ENCODE results near the gene SIGLEC8. TPM values are rescaled to one million over a fixed set of nuclear protein-coding genes. Genes with fewer than 3 reads are reported as not detected.
"Not testable (repeated sequence)": the region's sequence is repeated elsewhere in the genome, so short reads cannot be mapped to it uniquely, and the experiment has no call there.

The SIGLEC8 gene
- total RNA-seq, 1 donor from 2014 or later: not detected

DNA sequence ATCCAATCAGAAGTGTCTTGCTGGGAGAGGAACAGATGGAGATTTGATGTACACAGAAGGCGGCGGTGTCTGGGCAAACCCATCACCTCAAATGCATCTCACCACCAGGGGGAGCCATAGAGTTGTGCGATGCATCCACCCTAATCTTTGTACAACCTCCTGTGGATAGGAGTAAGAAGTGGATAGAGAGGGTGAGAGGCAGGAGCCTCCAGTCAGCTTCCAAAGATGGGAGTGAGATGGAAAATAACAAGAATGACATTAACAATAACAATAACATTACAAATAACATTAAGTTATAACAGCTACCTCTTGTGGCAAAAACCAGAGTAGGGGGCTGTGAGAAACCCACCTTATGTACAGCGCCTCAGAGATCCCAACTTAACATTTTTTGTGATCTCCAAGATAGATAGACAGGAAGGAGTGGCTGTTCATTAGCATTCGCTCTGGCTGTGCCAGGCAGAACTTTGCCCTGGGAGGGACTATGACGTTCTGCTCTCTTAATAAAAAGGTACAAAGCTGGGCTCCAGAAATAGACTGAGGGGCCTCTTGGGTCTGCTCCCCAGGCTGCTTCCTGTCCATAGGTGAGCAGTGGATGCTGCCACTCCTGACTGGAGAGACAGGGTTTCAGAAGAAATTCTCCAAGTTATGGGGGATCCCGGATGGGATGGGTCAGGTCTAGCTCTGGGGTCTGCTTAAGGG lies 14.9 kb upstream of the SIGLEC8 start:
- peak; percentile 65 to 74 for DNase-seq (ENCODE audit: low read depth in 2 of 2)

DNA sequence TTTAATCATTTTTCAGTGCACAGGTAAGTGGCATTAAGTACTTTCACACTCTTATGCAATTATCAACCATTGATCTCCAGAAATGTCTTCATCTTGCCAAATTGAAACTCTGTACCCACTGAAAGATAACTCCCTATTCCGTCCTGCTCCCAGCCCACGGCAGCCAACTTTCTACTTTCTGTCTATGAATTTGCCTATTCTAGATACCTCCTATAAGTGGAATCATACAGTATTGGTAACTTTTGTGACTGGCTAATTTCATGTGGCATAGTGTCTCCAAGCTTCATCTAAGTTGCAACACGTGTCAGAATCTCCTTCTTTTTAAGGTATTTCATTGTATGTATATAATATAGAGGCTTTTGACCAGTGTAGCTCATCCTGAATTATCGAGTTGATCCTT lies 14.4 kb upstream of the SIGLEC8 start:
- DNase-seq (ENCODE audit: low read depth in 2 of 2): no peak

GRCh38 chr19:51471527-51471926 lies 13.3 kb upstream of the SIGLEC8 start:
- no peak for DNase-seq (ENCODE audit: low read depth in 2 of 2)

DNA sequence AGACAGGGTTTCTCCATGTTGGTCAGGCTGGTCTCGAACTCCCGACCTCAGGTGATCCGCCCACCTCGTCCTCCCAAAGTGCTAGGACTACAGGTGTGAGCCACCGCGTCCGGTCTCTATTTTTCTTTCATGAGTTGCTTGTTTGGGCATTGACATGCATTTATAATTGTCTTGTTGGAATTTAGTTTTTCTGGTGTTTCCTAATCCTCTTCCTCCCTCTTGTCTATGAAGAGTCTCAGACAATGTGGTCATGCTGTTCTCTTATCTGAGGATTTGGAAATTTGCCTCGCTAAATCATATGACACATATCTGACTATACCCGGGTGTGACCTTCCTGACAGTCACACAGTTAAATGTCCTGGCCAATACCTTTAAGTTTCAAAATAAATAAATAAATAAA lies 12.7 kb upstream of the SIGLEC8 start:
- no peak for DNase-seq (ENCODE audit: low read depth in 2 of 2)

DNA sequence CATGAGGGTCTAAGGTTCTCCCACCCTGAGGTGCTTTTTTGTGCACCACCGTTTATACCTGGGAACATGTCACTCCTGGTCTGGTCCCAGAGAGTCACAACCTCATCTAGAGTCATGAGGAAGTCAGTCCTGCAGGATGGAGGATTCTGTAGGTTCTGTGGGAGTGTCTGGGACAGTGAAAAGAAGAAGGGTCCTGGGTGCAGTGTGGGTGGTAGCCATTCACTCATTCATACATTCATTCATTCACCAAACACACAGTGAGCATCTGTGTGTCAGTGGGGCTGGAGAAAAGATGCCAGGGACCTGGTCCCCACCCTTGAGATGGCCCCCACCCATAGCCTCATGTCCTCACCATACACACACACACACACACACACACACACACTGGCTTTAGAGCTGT lies 11.4 kb upstream of the SIGLEC8 start:
- DNase-seq (ENCODE audit: low read depth in 2 of 2): no peak

- no peak for DNase-seq (ENCODE audit: low read depth in 2 of 2)
Observed at GRCh38 chr19:51469162-51469561, 10.9 kb upstream of the SIGLEC8 start.

DNA sequence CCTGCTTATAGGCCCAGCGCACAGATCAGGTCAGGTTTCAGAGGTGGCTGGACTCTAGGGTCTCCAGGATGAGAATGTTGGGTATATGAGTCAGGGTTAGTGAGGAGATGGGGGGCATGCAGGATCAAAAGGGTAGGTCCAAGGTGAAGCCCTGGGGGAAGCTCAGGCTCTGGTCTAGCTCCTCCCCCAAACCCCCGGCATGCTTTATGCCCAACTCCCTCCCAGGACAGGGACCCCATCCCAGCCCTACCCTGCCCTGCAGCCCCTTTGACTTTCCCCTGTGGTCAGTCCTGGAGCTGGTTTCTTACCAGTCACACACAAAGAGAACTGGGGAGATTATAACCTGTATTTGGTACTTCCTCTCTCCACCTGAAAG lies 10.3 kb upstream of the SIGLEC8 start:
- DNase-seq (ENCODE audit: low read depth in 2 of 2): no peak

GRCh38 chr19:51467864-51468544 lies 9.8 kb upstream of the SIGLEC8 start:
- no peak for DNase-seq (ENCODE audit: low read depth in 2 of 2)

DNA sequence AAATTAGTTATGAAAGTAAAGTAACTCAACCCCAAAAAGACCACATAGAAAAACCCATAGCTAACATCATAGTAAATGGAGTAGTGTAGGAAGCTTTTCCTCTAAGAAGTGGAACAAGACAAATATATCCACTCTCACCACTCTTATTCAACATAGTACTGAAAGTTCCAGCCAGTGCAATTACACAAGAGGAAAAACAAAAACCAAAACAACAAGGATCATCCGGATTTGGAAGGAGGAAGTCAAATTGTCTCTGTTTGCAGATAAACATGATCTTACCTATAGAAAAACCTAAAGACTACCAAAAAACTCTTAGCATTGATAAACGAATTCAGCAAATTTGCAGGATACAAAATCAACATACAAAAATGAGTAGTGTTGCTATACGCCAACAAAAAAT lies 8.5 kb upstream of the SIGLEC8 start:
- no peak for DNase-seq (ENCODE audit: low read depth in 2 of 2)

DNA sequence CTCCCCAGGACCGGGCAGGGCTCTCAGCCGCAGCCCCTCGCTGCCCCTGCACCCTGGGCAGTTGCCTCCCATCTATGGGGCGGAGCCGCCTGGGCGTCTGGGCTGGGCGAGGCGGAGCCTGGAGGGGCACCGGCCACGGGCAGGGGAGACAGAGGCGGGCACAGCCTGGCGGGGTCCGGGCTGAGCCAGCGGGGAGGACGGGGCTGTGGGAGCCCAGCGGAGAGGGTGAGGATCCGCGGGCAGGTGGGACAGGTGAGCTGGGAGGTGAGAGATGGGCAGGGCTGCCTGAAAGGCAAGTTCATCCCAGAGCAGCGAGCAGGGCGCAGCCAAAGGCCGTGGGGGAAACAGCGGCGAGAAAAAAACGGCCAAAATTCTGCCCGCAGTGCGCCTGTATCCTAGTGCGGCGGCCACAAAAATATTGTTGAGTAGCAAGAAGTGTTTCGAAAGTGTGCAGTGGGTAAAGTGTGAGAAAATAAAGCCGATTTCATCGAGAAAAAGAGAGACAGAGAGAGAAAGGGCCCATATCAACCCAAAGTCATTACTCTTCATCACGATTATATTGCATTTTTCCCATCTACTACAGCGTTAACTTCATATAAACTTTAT lies 5.8 kb upstream of the SIGLEC8 start:
- DNase-seq (ENCODE audit: low read depth in 2 of 2): not testable (repeated sequence)

- DNase-seq (ENCODE audit: low read depth in 2 of 2): no peak
Observed at GRCh38 chr19:51462681-51463080, 4.4 kb upstream of the SIGLEC8 start.

GRCh38 chr19:51462276-51462675 lies 4.0 kb upstream of the SIGLEC8 start:
- no peak for DNase-seq (ENCODE audit: low read depth in 2 of 2)

DNA sequence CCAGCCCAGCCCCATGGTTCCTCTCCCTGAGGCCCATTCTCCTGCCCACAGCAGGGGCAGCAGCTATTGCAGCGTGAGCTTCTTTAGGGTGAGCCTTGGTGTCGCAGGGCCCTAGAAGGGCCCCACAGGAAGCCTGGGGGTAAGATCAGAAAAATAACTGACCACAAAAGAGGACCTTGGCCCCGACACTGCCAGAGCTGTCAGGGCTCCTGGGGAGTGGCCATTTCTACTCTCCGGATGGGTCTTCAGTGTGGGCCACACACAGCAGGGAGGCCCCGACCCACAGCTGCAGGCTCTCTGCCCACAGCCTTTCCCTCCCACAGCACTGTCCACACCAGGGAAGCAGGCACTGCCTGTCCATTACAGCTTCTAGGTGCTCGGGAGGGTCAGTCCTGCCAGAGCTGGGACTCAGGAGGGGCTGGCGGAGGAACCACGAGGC lies 3.5 kb upstream of the SIGLEC8 start:
- no peak for DNase-seq (ENCODE audit: low read depth in 2 of 2)

- peak; percentile 23 to 38 for DNase-seq (ENCODE audit: low read depth in 2 of 2)
Observed at GRCh38 chr19:51460164-51460992, 2.1 kb upstream of the SIGLEC8 start.

- no peak for DNase-seq (ENCODE audit: low read depth in 2 of 2)
Observed at GRCh38 chr19:51458899-51459505, 748 bp upstream of the SIGLEC8 start.

DNA sequence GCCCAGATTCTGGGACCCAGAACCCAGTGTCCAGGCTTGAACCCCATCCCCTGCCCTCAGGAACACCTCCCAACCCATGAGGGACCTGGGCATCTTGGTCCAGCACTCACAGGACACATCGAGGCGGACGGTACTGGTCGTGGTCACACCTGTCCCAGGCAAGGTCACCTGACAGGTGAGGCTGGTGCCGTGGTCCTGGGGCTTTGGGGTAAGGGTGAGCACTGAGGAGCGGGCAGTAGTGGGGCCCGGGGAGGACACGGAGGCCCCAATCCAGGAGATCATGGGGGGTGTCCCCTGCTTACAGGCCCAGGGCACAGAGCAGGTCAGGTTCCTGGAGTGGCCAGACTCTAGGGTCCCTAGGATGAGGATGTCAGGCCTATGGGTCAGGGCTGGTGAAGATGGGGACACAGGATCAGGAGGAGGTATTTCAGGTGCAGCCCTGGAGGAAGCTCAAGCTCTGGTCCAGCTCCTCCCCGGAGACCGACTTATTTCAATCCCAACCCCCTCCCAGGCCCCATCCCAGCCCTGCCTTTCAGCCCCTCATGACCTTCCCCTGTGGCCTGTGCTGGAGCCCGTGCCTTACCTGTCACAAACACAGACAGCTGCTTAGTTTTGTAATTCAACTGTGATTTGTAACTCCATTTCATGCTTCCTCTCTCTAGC lies 772 bp downstream of the SIGLEC8 start:
- DNase-seq (ENCODE audit: low read depth in 2 of 2): no peak

DNA sequence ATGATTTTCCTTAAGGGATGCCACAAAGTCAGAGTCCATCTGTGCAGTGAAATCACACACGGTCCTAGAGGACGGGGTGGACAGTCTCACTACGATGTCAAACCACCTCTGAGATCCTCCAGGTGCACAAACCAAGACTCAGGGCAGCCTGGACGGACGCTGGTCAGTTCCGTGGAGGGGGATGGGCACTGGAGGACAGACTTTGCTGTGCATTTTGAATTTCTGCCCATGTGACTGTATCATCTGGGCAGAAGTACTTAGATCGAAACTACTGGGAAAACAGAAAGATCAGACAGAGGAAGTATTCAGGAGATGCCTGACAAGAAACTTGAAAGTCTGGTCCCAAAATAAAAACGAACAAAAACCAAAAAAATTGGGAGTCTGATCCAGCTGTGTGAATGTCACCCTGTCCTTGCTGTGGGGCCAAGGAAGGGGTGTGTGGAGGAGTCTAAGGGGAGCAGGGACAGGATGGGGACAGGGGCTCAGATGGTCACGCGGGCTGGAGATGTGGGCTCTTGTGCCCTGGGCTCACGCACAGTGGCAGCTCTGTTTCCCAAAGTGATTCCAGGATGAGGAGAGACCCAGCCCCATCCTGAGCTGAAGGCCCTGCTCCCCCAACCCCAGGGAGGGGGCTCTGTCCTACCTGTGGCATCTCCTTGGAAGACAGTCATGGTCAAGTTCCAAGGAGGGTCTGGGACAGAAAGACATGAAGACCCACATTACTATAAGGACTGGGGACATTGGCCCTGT lies 1.5 kb downstream of the SIGLEC8 start:
- no peak for DNase-seq (ENCODE audit: low read depth in 2 of 2)

DNA sequence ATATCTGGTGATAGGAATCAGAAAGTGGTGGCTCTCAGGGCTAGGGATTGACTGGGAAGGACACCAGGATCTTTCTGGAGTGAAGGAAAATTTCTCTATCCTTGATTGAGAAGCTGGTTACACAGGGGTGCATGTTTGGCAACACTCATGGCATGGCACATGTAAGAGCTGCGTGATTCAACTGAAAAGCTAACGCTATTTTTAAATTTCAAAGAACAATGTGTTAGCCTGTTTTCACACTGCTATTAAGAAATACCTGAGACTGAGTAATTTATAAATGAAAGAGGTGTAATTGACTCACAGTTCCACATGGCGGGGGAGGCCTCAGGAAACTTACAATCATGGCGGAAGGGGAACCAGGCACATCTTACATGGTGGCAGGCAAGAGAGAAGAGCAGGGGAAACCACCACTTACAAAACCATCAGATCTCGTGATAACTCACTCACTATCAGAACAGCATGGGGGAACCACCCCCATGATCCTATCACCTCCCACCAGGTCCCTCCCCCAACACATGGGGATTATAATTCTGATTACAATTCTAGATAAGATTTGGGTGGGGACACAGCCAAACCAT lies 7.4 kb downstream of the SIGLEC8 start:
- no peak for DNase-seq (ENCODE audit: low read depth in 2 of 2)

DNA sequence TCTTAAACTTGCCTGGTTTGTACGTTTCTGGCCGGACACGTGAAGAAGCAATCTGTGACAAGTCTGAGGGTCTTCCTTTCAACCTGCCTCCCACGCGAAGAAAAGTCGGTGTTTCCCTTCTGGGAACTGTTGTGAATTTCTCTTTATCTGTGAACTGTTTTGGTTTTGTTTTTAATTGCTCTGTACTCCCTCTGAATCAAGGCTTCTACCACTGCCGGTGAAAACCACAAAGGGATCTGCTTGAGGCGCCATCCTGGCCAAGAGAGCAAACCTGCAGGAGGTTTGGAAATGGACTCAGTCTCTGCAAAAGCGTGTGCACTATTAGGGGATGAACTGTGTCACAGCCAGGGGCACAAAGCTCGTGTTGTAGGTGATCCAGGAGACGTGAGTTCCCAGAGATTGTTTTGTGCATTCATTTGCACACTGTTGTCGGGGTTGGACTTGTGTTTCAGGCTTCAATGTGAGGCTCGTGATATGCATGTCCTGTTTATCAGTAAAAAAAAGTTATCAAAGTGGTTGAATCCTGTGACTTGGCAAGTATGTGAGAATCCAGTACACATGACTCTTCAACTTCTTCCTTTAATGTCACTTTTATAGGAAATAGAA lies 9.7 kb downstream of the SIGLEC8 start:
- no peak for DNase-seq (ENCODE audit: low read depth in 2 of 2)

DNA sequence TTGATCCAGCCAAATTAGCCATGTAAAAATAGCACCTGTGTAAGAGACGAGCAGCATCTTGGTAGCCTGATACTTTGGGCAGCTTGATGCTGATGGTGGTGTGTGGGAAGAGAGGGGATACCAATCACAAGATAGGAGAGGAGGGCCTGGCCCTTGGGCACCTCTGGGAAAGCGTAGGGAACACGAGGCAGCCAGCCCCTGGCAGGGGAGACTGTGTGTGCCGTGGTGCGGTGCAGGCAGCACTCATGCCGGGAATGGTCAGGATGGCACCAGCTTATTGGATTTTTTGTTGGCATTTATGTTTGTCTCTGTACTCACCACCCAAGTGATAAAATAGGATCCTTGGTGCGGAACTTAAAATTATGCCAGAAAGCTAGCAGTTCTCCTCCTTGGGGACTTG lies 10.2 kb downstream of the SIGLEC8 start:
- no peak for DNase-seq (ENCODE audit: low read depth in 2 of 2)

Measured in lung microvascular endothelial cell (primary cell).